Activated T-helper 9 cell treated with anti-CD3 and anti-CD28 coated beads, Interleukin-2, amount 50 U/mL, for 16 hours (primary cell): ENCODE data around the gene SAP25.
"Not testable (repeated sequence)": the region's sequence is repeated elsewhere in the genome, so short reads cannot be mapped to it uniquely, and the experiment has no call there.

Source experiments
- DNase-seq: peaks from one replicate; pipeline ENCODE4 v3.0.0-alpha.2; 2020; ENCODE audit warnings: low read depth

SAP25 gene

DNA sequence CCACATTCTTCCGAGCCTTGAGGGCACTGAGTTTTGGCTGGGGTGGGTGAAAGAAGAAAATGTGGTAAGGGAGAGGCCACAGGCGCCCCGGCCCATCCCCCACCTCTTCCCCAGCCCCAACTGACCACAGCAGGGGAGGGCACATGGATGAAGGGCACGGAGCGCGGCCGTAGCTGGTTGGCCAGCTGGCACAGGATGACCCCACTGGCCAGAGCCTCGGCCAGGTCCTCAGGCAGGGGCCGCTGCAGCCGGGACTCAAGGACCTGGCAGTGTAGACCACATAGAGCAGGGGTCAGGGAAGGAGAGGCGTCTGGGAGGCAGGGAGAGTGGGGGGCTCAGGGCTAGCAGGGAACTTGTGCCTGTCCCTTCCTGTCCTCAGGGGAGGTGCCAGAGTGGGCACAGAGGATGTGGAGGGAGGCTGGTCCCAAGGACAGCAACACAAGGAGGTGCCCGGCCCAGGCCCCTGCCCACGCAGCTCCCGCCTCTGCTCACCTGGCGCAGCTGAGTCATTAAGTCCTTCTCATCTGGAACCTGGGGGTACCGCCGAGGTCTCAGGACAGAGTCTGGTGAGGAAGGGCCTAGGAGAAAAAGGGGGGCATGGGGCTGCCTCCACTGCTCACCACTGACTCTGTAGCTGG is 2.2 kb upstream of the SAP25 start:
- DNase-seq = no peak

- DNase-seq = no peak
Measured at GRCh38 chr7:100575206-100575631, 1.5 kb upstream of the SAP25 start.

DNA sequence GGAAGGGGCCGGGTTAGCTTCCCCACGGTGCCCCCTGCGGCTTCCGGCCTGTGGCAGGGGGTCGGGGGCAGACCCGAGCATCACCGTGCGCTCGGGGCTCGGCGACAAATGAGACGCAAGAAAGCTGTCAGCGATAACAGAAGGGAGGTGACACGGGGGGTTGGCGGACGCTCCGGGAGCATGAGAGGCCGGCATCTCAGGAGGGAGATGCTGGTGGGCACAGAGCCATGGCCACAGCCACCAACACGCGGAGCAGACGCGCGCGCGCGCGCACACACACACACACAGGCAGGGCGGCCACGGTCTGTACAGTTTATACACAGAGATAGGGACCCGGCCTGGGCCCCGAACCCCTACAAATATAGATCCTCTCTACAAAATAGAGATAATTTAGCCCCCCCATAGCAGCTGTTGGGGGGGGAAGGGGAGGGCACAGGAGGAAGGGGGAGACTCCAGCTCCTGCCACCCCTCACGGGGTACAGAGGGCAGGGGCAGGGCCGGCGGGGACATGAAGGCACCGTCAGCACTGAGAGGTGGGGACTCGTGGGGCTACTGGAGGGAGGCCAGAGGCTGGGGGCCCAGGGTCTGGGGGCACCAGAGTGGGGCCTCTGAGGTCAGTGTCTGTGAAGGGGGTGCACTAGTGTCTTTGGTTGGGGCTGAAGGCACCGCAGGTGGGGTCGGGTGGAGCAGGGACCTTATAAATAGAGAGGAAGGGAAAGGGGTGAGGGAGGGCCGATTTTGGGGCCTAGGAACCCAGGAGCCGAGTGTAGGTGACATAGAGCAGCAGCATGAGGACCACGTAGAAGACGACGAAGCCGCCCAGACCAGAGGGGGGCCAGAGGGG is 884 bp upstream of the SAP25 start:
- no peak for DNase-seq

- no peak for DNase-seq
Measured at GRCh38 chr7:100572949-100573675, 588 bp downstream of the SAP25 start.

GRCh38 chr7:100572281-100572948 is 1.3 kb downstream of the SAP25 start:
- DNase-seq = no peak

GRCh38 chr7:100571829-100572116 is 1.9 kb downstream of the SAP25 start:
- DNase-seq = no peak

DNA sequence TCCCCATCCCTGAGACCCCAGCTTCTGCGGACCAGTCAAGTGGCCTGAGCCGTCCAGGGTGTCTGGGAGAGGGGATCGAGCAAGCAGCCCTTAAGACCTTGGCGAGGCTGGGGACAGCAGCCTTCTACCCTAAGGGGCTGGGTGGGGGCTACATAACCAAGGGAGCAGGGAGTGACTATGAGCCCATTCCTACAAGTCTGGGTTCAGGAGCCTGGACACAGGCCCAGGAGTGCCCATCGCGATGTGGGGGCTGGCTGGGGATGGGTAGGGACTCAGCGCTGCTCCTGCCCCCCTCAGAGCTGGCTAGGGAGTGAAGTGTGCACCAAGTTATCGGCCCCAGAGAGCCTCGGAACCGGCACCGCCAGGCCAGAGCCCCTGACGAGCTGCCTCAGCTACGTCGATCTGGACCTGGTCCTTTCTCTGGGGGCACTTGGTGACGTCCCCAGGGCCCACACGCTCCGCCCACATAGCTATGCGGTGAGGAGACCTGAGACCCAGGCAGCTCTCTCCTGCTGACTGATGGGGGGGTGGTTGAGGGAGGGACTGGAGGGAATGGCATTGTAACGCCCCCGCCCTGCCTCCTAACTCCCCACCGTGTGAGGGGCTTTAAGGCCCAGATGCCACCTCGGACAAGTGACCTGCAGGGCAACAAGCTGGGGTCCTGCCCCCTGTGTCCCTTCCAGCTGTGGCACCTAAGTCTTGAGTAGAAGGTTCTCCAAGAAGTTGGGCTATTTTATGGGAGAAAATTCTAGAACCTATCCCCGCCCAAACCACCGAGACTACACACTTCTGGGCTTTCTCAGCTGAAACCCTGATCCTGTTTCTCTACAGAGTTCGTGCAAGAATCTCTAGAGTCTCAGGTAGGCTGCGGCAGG is 2.5 kb downstream of the SAP25 start:
- DNase-seq = no peak

GRCh38 chr7:100568896-100569844 is 4.5 kb downstream of the SAP25 start:
- no peak for DNase-seq

DNA sequence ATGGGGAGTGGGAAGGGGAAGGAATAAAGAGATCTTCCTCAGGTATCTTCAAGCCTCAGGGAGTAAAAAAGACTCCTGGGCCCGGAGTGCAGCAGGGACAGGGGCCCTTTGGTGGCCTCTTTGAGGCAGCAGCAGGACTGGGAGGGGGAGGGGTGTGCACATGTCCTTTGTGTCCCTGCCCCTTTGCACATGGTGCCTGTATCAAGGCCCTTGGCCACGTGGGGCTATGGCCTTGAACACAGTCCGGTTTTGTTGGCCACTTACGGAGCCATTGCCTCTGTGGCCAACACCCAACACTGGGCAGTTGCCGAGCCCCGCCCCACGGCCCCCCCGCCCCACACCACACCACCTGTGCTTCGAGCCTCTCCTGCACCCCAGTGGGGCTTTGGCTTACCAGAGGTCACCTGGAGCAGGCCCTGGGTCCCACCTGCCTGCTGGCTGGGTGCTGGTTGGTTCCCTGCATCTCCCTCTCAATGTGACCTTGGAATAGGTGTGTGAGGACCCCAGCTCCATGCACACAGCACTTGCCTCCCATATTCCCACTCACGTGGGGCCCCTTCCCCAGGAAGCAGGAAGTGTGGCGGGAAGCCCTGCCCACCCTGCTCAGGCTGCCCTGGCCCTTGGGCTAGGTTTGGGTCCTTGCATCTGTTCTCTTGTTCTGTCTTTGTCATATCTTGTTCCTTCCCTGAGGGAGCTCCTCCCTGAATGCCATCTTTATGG is 5.4 kb downstream of the SAP25 start:
- DNase-seq = no peak

GRCh38 chr7:100567751-100568175 is 5.9 kb downstream of the SAP25 start:
- DNase-seq = no peak

DNA sequence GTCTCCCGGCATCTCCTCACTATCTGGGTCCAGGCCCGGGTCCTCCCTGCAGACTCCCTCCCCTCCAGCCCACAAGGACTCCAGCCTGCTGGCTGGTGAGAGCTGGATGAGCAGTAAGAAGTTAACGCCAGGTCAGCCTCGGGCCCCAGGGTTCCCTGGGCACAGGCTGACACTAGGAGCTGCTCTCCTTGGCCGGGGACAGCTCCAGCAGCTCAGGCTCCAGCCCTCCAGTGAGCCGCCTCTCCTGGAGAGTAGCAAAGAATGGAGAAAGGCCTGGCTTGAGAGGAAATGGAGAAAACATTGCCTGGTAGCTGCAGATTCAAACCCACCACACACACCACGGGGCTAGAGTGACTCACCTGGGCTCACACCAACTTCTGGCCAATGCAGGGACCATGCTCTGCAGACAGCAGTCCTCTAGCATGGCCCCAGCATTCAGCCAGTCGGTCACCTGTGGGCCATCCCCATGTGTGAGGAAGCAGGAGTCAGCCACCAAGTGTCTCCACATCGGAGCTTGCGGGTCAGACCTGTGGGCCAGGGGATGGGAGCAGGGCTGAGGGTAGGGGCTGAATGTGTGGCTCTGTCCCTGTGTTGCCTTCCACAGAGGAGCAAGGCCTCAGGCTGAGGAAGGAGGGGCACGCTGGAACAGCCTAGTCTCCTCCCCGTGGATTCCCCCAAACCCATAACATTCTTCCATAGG is 6.5 kb downstream of the SAP25 start:
- DNase-seq = no peak

DNA sequence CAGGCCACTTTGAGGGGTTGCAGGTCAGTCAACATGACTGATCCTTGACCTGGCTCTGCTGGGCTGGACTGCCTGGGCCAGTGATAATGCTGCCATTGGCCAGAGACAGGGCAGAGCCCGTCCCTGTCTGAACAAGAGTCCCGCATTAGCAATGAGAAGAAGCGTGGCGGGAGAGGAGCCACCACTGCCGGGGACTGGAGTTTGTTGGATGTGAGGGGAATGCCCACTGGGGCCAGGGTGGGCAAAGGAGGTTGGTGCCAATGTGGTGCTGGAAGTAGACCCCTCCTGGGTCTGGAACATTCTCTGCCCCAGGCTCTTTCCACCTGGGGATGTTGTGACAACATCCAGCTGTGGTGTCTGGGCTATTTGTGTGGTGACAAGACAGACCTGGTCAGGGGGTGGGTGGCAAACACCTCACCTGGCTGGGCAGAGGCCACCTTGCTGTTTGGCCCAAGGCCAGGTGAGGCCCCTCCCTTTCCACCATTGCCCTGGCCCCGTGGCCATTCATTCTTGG is 7.6 kb downstream of the SAP25 start:
- DNase-seq = no peak

GRCh38 chr7:100565133-100565571 is 8.5 kb downstream of the SAP25 start:
- DNase-seq = no peak

- not testable (repeated sequence) for DNase-seq
Measured at GRCh38 chr7:100564405-100564804, 9.3 kb downstream of the SAP25 start.

- peak; percentile 70 for DNase-seq
Measured at GRCh38 chr7:100563809-100564400, 9.8 kb downstream of the SAP25 start.

- DNase-seq = no peak
Measured at GRCh38 chr7:100563100-100563564, 10.6 kb downstream of the SAP25 start.

DNA sequence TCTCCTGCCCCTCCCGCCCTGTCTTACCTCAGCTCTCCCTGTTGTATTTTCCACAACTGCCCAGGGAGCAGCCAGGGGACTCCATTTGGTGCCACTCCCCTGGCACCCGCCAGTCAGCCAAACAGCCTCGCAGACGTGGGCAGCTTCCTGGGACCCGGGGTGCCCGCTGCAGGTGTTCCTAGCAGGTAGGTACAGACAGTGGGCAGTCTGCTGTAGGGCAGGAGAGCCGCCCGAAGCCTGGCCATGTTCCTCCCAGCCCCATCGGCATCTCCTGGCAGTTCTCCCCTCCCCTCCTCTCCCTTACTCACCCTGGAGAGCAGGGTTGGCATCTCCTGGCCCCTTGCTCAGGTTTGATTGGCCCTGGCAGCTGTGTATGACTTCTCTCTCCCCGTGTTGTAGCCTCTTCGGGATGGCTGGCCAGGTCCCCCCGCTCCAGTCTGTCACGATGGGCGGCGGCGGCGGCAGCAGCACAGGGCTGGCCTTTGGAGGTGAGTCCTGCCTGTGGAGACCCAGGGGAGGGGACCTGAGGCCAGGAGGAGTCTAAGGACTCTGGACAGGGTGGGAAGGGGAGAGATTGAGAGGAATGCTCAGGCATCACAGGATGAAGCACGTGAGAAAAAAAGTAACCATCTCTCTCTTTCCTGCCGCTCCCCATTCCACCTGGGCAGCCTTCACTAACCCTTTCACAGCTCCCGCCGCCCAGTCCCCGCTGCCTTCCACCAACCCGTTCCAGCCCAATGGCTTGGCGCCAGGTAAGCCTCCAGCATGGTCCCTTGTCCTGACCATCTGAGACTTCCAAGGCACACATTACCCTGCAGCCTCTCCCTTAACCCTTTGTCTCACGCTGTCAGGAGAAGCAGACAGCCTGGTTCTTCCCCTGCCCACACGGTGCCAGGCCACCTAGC is 11.3 kb downstream of the SAP25 start:
- DNase-seq = no peak
